Spleen (tissue), 11 donors: ENCODE data around the gene POLR3E. TPM values are rescaled to one million over a fixed set of nuclear protein-coding genes. Genes with fewer than 3 reads are reported as not detected.
"Not testable (repeated sequence)": the region's sequence is repeated elsewhere in the genome, so short reads cannot be mapped to it uniquely, and the experiment has no call there.

Source experiments
- DNase-seq: peaks from one replicate; pipeline ENCODE4 v3.0.0-alpha.2; 2020
- H3K27ac ChIP-seq, 8 donors: fragments of 200-600 bp; sonication (generic) in 7 of 8; 1 replicate in 4 of 8; 2 replicates in 4 of 8; pipeline versions ENCODE4 v1.5.0 to v1.8.0; 2016 to 2021; ENCODE audit warnings: inconsistent platforms in 4 of 8, mild to moderate bottlenecking in 4 of 8, moderate library complexity in 1 of 8
- H3K27me3 ChIP-seq, 7 donors: fragments of 200-600 bp; sonication (generic) in 6 of 7; replicated peaks in 1 of 7; 1 replicate in 4 of 7; 2 replicates in 3 of 7; pipeline versions ENCODE4 v1.5.0 to v1.8.0; 2016 to 2021; ENCODE audit warnings: inconsistent platforms in 3 of 7, mild to moderate bottlenecking in 1 of 7
- H3K36me3 ChIP-seq, 6 donors: fragments of 200-600 bp; sonication (generic) in 5 of 6; 1 replicate in 4 of 6; 2 replicates in 2 of 6; pipeline versions ENCODE4 v1.5.0 to v1.8.0; 2016 to 2021; ENCODE audit warnings: inconsistent platforms in 2 of 6
- H3K4me1 ChIP-seq, 6 donors: fragments of 200-600 bp; sonication (generic) in 5 of 6; 1 replicate in 3 of 6; 2 replicates in 3 of 6; pipeline versions ENCODE4 v1.5.0 to v1.8.0; 2016 to 2021; ENCODE audit warnings: inconsistent platforms in 3 of 6
- H3K4me3 ChIP-seq, 8 donors: fragments of 200-600 bp; sonication (generic) in 7 of 8; 1 replicate in 4 of 8; 2 replicates in 4 of 8; pipeline versions ENCODE4 v1.5.0 to v1.8.0; 2016 to 2021; ENCODE audit warnings: inconsistent platforms in 4 of 8, mild to moderate bottlenecking in 4 of 8, moderate library complexity in 2 of 8
- H3K9me3 ChIP-seq, 8 donors: fragments of 200-600 bp; sonication (generic) in 7 of 8; 1 replicate in 4 of 8; 2 replicates in 4 of 8; pipeline versions ENCODE4 v1.5.0 to v1.8.0; 2016 to 2021; ENCODE audit warnings: inconsistent platforms in 4 of 8
- POLR2A ChIP-seq, 3 donors: fragments of 450-650 bp; IDR thresholded peaks; one replicate each; pipeline ENCODE4 v1.5.1; 2017; ENCODE audit warnings: antibody characterized with exemption in 3 of 3, mild to moderate bottlenecking in 1 of 3
- POLR2AphosphoS5 ChIP-seq, 3 donors: sonication (generic); formaldehyde crosslinking; IDR thresholded peaks; one replicate each; pipeline ENCODE4 v1.5.1; 2017; ENCODE audit warnings: antibody characterized with exemption in 3 of 3
- WGBS, 5 donors: extraction: QIAGEN DNeasy Blood & Tissue Kit in 3 of 5; methylation state at CpG; one replicate each; pipeline versions ENCODE4 v1.1.5 to v1.1.7; 2013 to 2018; 5-methylcytosine and 5-hydroxymethylcytosine counted together
- intact Hi-C: fragments of 100-400 bp; cut with DNase I; formaldehyde crosslinking; loops from one replicate; pipeline ENCODE4 v1.15.0; 2023; ENCODE audit warnings: low total_unique reads
- polyA plus RNA-seq, 3 donors: library from polyadenylated mRNA; stranded (reverse); fragments of 200-250 nt; gene quantifications; one replicate each; pipeline ENCODE4 v1.2.1, GENCODE V29; 2013
- total RNA-seq, 7 donors: library from RNA; depleted of rRNA in 3 of 7; stranded (reverse); fragments of >200 nt in 3 of 7; fragmentation: NEBNext Ultra II Directional in 4 of 7; extraction: Animal tissue kit (Norgen Biotek cat#: 25700) in 4 of 7; gene quantifications; one replicate each; pipeline versions ENCODE4 v1.1.0 to v1.2.1, GENCODE V29; 2016 to 2021
- TF ChIP-seq, protein P1 (sequence below), 11 experiments: fragments of 200-600 bp in 7 of 11; fragments of 450-650 bp in 4 of 11; sonication (generic) in 4 of 11; IDR thresholded peaks in 8 of 11; conservative IDR thresholded peaks in 3 of 11; 1 replicate in 7 of 11; 2 replicates in 4 of 11; pipeline versions ENCODE4 v1.4.0 to v1.8.0; 2016 to 2021; ENCODE audit warnings: antibody characterized with exemption in 11 of 11, inconsistent platforms in 4 of 11, mild to moderate bottlenecking in 1 of 11
- donor health status: healthy with polysubstance abuse.
- donor health status: DM: no; HTN: no; CAD: no; lungs with moderate emphysema.
- donor health status: DM: no; HTN: no; CAD: no.
- donor health status: Bipolar disorder and iron deficiency.
- donor health status: healthy.
- donor health status: DM: no; HTN: no; CAD: no.
- donor health status: DM: yes; HTN: yes; CAD: no.

The POLR3E gene
- total and polyA plus RNA-seq, 10 donors: 17.3 to 58.0 (median 44.7) TPM

DNA sequence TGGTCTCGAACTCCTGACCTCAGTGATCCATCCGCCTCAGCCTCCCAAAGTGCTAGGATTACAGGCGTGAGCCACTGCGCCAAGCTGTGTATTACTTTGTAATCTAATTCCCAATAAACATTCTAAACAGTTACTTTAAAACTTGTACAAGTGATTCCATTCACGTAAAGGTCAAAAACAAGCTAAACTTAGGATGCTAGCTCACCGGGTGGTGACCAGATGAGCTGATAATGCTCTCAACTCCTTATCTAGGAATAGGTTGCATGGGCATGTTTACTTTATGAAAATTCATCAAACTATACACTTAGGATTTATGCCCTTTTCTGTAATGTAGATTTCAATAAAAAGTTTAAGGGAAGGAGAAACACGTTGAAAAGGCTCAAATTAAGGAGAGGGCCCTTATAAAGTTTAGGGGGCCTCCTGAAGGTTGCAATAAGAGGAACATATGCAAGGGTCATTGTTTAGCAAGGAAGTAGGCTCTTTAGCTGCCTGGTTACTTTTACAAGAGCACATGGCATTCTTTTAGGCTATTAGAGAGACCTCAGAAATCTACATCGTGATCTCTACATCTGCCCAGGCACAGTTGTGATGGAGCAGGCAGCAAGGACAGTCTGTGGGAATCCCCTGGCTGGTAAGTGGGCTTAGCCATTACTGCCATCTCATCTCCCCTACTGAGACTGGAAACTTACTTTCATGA is 63.9 kb downstream of the POLR3E start:
- Histone ChIP-seq H3K4me1 (peaks cover 0 to 74% (median 24%) of the 10 kb centered on the region in 6 donors), H3K27me3 (no peaks in the 10 kb centered on the region), H3K4me3 (no peak overlapping the region), H3K9me3 (no peaks in the 10 kb centered on the region), H3K36me3 (peaks cover 0 to 47% (median 19%) of the 10 kb centered on the region in 6 donors), H3K27ac (peak overlapping the region in 3 of 8 donors; percentile 11 to 45 (median 28))
- 79 to 89% (median 84%) methylated on average over 8 of the region's 8 CpGs for WGBS, 5 donors
- intact Hi-C loops: no loop called here
- DNase-seq: no peak
- no peak for TF ChIP-seq POLR2AphosphoS5 (IDR thresholded peaks at IDR 0.05)
- no peak for TF ChIP-seq POLR2A (IDR thresholded peaks at IDR 0.05)
- TF ChIP-seq, protein P1, sequence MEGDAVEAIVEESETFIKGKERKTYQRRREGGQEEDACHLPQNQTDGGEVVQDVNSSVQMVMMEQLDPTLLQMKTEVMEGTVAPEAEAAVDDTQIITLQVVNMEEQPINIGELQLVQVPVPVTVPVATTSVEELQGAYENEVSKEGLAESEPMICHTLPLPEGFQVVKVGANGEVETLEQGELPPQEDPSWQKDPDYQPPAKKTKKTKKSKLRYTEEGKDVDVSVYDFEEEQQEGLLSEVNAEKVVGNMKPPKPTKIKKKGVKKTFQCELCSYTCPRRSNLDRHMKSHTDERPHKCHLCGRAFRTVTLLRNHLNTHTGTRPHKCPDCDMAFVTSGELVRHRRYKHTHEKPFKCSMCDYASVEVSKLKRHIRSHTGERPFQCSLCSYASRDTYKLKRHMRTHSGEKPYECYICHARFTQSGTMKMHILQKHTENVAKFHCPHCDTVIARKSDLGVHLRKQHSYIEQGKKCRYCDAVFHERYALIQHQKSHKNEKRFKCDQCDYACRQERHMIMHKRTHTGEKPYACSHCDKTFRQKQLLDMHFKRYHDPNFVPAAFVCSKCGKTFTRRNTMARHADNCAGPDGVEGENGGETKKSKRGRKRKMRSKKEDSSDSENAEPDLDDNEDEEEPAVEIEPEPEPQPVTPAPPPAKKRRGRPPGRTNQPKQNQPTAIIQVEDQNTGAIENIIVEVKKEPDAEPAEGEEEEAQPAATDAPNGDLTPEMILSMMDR (IDR thresholded peaks at IDR 0.05 in 8 of 11, conservative IDR thresholded peaks at IDR 0.05 in 3 of 11): no peak

DNA sequence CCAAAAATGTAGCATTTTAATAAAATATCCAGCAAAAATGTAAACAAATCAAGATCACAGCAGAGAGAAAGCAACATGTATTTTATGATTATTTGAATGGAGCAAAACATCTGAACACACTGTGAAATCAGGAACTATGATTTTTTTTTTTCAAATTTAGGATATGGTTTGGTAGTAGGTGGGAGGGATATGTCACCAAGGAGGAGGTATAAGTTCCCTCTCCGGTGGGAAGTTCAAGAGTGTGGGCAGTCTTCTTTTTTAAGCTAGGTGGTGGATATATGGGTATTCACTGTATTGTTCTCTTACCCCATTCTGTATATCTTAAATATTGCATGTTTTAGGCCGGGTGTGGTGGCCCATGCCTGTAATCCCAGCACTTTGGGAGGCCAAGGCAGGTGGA is 67.0 kb downstream of the POLR3E start:
- intact Hi-C loops: no loop called here
- peaks cover 0 to 47% (median 19%) of the 10 kb centered on the region in 6 donors for H3K36me3 ChIP-seq
- no peaks in the 10 kb centered on the region for H3K9me3 ChIP-seq
- H3K4me1 ChIP-seq: peaks cover 0 to 74% (median 20%) of the 10 kb centered on the region in 6 donors
- DNase-seq: no peak
- no peaks in the 10 kb centered on the region for H3K27me3 ChIP-seq
- WGBS, 5 donors: 82 to 95% (median 91%) methylated on average over 2 of the region's 2 CpGs
- no peak overlapping the region for H3K4me3 ChIP-seq
- no peak for TF ChIP-seq POLR2AphosphoS5 (IDR thresholded peaks at IDR 0.05)
- no peak overlapping the region for H3K27ac ChIP-seq

DNA sequence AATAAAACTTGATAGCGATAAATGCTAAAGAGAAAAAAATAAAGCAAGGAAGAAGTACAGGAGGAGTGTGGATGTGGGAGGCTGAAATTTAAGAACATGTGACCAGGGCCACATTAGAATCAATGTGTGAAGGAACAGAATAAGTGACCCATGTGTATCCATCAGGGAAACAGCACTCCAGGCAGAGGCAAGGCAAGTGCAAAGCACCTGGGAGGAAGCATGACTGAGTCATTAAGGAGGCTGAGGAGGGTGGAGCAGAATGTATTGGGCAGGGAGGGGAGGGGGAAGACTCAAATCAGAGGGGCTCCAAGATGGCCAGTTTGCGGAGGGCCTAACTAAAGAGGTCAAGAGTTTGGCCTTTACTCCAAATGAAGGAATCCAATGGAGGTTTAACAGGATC is 69.2 kb downstream of the POLR3E start:
- H3K27me3 ChIP-seq: no peaks in the 10 kb centered on the region
- no peak for DNase-seq
- no peak for TF ChIP-seq POLR2A (IDR thresholded peaks at IDR 0.05)
- TF ChIP-seq POLR2AphosphoS5 (IDR thresholded peaks at IDR 0.05): no peak
- TF ChIP-seq, protein P1 (IDR thresholded peaks at IDR 0.05 in 8 of 11, conservative IDR thresholded peaks at IDR 0.05 in 3 of 11): no peak
- peaks cover 7 to 77% (median 38%) of the 10 kb centered on the region in 6 donors for H3K4me1 ChIP-seq
- intact Hi-C loops: no loop called here
- H3K27ac ChIP-seq: no peak overlapping the region
- WGBS, 5 donors: 91 to 99% (median 97%) methylated on average over 2 of the region's 2 CpGs
- H3K9me3 ChIP-seq: no peaks in the 10 kb centered on the region
- H3K4me3 ChIP-seq: no peak overlapping the region
- H3K36me3 ChIP-seq: peaks cover 0 to 38% (median 19%) of the 10 kb centered on the region in 6 donors

GRCh38 chr16:22366889-22367288 is 69.7 kb downstream of the POLR3E start:
- H3K27me3 ChIP-seq: no peaks in the 10 kb centered on the region
- H3K9me3 ChIP-seq: no peaks in the 10 kb centered on the region
- peaks cover 0 to 36% (median 19%) of the 10 kb centered on the region in 6 donors for H3K36me3 ChIP-seq
- DNase-seq: no peak
- WGBS, 5 donors: 88 to 97% (median 96%) methylated on average over 3 of the region's 3 CpGs
- no peak overlapping the region for H3K4me3 ChIP-seq
- intact Hi-C loops: no loop called here
- peak overlapping the region in 2 of 8 donors; percentile 9 to 88 for H3K27ac ChIP-seq
- TF ChIP-seq, protein P1 (IDR thresholded peaks at IDR 0.05 in 8 of 11, conservative IDR thresholded peaks at IDR 0.05 in 3 of 11): no peak
- TF ChIP-seq POLR2AphosphoS5 (IDR thresholded peaks at IDR 0.05) (no peak), POLR2A (IDR thresholded peaks at IDR 0.05) (no peak)
- peaks cover 9 to 79% (median 39%) of the 10 kb centered on the region in 6 donors for H3K4me1 ChIP-seq

- Histone ChIP-seq H3K36me3 (peaks cover 0 to 24% (median 13%) of the 10 kb centered on the region in 6 donors), H3K27ac (peak overlapping the region in 5 of 8 donors; percentile 79 to 92 (median 89)), H3K4me1 (peaks cover 14 to 94% (median 54%) of the 10 kb centered on the region in 6 donors)
- H3K27me3 ChIP-seq, DNase-seq, H3K4me3 ChIP-seq, intact Hi-C loops, H3K9me3 ChIP-seq: not testable (repeated sequence)
- WGBS, 5 donors: 88 to 97% (median 93%) methylated on average over 8 of the region's 8 CpGs
Measured at GRCh38 chr16:22368200-22368826, 71.1 kb downstream of the POLR3E start.
